RWPE1 (cell line): ENCODE results near the gene MED8.

Source experiments
- CTCF ChIA-PET: fragments of 350-600 bp; sonication (Branson Sonifier 250); formaldehyde crosslinking; extraction: SDS; loops from one replicate; lab custom pipeline; 2021; lab: Yijun Ruan, JAX
- POLR2A ChIA-PET: fragments of 400-600 bp; formaldehyde crosslinking; extraction: SDS; loops from one replicate; lab custom pipeline; 2020; ENCODE audit warnings: antibody characterized with exemption; ENCODE audit not compliant: low non-redundant PET; lab: Yijun Ruan, JAX
- DNase-seq: peaks from one replicate; pipeline ENCODE4 v3.0.0; 2012; ENCODE audit warnings: low spot score
- H3K27ac ChIP-seq: fragments of 450-650 bp; 2 replicates; pipeline ENCODE4 v1.5.1; 2017
- TF ChIP-seq, protein P1 (sequence below): fragments of 450-650 bp; conservative IDR thresholded peaks from 2 replicates; pipeline ENCODE4 v1.5.1; 2017; ENCODE audit warnings: low read depth, mild to moderate bottlenecking

MED8 gene

DNA sequence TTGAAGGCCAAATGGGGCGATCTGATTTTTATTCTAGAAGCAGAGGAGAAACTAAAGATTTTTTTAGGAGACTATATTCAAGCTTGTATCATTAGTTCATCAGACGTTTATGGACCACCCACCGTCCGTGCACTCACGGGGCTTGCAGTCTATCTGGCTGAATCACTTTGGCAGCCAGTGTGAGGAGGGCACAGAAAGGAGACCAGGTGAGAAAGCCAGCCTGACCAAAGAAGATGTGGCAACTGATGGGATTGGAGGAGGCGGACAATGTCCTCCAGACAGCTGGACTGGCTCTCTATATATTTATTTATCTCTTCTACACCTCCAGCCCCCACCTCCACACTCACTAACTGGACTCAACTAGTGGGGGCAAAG lies 21.0 kb downstream of the MED8 start:
- CTCF ChIA-PET: interaction anchor here (1.0 to 1.7 kb wide), 3 partner anchors 10 to 141 kb away, joined by 3 to 6 read pairs (median 4); no protein-coding TSS in a partner anchor
- H3K27ac ChIP-seq: peak overlapping the region; percentile 96
- DNase-seq: no peak
- POLR2A ChIA-PET: interaction anchor here (1.0 to 1.4 kb wide), 3 partner anchors 10 to 86 kb away, joined by 4 to 7 read pairs (median 5); partner anchors contain the start of genes CDC20 and HYI
- TF ChIP-seq, protein P1, sequence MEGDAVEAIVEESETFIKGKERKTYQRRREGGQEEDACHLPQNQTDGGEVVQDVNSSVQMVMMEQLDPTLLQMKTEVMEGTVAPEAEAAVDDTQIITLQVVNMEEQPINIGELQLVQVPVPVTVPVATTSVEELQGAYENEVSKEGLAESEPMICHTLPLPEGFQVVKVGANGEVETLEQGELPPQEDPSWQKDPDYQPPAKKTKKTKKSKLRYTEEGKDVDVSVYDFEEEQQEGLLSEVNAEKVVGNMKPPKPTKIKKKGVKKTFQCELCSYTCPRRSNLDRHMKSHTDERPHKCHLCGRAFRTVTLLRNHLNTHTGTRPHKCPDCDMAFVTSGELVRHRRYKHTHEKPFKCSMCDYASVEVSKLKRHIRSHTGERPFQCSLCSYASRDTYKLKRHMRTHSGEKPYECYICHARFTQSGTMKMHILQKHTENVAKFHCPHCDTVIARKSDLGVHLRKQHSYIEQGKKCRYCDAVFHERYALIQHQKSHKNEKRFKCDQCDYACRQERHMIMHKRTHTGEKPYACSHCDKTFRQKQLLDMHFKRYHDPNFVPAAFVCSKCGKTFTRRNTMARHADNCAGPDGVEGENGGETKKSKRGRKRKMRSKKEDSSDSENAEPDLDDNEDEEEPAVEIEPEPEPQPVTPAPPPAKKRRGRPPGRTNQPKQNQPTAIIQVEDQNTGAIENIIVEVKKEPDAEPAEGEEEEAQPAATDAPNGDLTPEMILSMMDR: no peak

DNA sequence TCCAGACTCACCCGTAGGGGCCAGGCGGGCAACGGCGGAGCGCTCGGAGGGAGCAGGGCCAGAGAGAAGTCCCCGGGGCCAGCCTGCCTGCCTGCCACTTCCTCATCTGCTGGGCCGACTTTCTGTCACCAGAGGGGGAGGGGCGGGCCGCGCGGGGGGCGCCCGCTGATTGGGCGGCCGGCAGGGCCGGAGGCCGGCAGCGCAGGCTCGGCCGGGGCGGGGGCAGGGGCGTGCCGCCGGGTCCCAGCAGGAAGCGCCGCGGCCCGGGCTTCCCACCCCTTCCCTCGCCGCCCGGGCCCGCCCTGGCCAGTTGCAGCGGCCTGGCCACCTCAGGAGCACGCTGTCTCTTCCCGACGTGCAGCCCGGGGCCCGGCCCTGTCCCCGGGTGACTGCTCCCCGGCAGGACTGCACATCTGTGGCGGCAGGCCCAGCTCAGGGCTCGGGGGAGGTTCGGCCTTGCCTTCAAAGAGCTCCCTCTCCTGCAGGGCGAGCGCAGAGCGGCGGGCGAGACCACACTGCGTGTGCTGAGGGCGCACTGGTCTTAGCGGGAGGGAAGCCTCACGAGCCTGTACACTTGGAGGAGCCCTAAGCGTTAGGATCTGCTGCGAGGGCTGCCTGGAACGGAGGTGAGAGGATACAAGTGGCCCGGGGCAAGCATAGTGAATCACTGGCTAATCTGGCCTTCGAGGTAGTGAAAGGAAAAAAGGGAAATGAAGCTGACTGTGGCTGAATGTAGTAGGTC lies 21.5 kb downstream of the MED8 start, which contains the start of gene ELOVL1:
Gene ELOVL1 (minus strand): TSS at position 108 of the 742 bp plus-strand sequence. CDS start 2,402 bp downstream, outside the sequence.
- peak; percentile 86 for DNase-seq
- TF ChIP-seq, protein P1: no peak; the same call in 1 of the 2 replicates
- ChIA-PET POLR2A (interaction anchor here (1.0 to 1.4 kb wide), 3 partner anchors 10 to 86 kb away, joined by 4 to 7 read pairs (median 5); partner anchors contain the start of genes CDC20 and HYI), CTCF (interaction anchor here (1.0 to 1.7 kb wide), 3 partner anchors 10 to 141 kb away, joined by 3 to 6 read pairs (median 4); no protein-coding TSS in a partner anchor)
- H3K27ac ChIP-seq: peak within 1 kb of the TSS; percentile 96

DNA sequence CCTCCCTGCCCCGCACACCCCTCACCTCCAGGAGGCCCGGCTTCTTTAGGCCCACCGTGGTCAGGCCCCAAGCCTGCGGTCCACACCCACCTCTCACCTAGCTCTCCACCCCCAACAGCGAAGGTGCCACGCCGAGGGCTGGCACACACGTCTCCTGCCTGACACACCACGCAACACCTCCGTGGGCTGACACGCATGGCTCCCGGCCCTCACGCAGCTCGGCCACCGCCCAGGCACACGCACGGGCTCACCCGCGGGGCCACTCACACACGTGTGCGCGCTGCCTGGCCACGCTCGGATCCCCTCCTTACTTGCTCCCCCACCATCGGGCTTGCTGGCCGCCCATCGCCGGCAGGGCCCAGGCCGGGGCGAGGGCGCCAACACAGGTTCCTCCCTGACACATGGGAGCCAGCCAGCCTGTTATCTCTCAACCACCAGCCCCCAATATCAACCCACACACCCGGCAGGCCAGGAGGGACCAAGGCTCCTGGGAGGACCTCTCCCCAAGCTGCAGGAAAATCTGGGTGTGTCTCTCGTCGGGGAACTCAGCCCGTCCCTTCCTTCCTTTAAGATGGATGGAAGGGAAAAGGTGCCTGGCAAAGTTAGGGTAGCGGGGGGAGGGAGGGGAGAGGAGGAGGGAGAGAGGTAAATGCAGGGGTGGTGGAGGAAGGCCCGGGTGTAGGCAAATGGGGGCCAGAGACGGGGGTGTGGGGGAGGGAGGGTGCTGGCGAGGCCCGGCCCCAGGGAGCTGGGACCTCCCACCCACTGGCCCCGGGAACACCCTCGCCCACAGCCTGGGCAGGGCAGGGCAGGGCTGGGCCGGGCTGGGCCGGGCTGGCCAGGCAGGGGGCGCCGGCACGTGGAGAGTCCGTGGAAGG lies 22.3 kb downstream of the MED8 start:
- DNase-seq: peak; percentile 75
- ChIA-PET CTCF (interaction anchor here (1.0 to 1.7 kb wide), 3 partner anchors 9 to 82 kb away, joined by 3 to 6 read pairs (median 4); partner anchors contain the start of gene C1orf210), POLR2A (interaction anchor here (1.2 to 1.4 kb wide), 2 partner anchors 9 to 87 kb away, joined by 5 to 7 read pairs; partner anchors contain the start of genes CDC20 and HYI)
- peak overlapping the region; percentile 96 for H3K27ac ChIP-seq
- TF ChIP-seq, protein P1: no peak

DNA sequence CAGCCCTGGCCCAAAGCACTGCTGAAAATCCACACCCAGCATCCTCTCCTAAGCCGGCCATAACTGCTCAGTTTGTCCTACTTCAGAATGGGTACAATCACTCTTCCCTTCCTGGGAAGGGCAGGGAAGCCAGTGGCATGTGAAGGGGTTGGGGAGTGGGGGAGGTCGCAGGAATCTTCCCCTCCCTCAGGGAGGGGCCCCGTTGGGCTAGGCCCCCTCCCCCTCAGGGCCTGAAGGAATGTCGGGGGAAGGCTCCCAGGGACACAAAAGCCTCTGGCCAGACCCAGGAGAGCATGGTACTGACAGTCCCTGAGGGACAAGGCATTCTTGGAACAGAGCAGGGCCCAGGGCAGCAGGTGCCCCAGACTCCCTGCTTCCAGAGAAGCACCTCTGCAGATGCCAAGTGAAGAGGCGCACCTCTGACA lies 23.0 kb downstream of the MED8 start:
- peak overlapping the region; percentile 96 for H3K27ac ChIP-seq
- POLR2A ChIA-PET: no interaction called here
- no peak for DNase-seq
- TF ChIP-seq, protein P1: no peak
- CTCF ChIA-PET: interaction anchor here (1.3 kb wide), 1 partner anchor 81 kb away, joined by 4 read pairs; the partner anchor contains the start of gene C1orf210

DNA sequence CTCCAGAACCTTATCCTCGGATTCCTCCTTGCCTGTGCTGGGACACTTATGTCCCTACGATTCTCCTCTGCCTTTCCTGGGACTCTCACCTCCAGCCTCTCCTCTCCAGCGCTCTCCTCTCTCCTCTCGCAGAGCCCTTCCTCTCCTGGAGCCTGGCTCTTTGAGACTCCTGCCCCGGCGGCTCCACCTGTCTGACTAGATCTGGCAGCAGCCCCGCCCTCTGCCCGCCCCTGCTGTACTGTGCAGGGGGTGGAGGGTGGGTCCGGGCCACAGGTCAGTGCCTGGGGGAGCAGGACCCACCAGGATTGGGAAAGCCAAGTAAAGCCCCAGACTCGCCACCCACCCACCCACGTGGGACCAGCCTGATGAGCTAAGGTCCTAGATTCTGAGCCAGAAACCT lies 23.4 kb downstream of the MED8 start:
- TF ChIP-seq, protein P1: no peak
- peak overlapping the region; percentile 96 for H3K27ac ChIP-seq
- POLR2A ChIA-PET: no interaction called here
- CTCF ChIA-PET: interaction anchor here (1.3 kb wide), 1 partner anchor 80 kb away, joined by 4 read pairs; the partner anchor contains the start of gene C1orf210
- DNase-seq: peak; percentile 73
